Measurements from ENCODE around the gene PTPN11.
A peak's percentile ranks its signal among the peaks of the same experiment; 100 is the strongest.
"Not testable (repeated sequence)": the region's sequence is repeated elsewhere in the genome, so short reads cannot be mapped to it uniquely, and the experiment has no call there.

PTPN11 gene

GRCh38 chr12:112446008-112446725 is 27.4 kb downstream of the PTPN11 start:
- peak overlapping the region; percentile 62 for H3K4me2 ChIP-seq
- H3K27me3 ChIP-seq, result no peaks in the 10 kb centered on the region
- H4K20me1 ChIP-seq, result peaks cover 73% of the 10 kb centered on the region

GRCh38 chr12:112447106-112447505 is 28.4 kb downstream of the PTPN11 start:
- no peaks in the 10 kb centered on the region for H3K27me3 ChIP-seq
- H3K9ac ChIP-seq, result peak overlapping the region; percentile 53; the same call in 1 of the 2 replicates
- peaks cover 72% of the 10 kb centered on the region for H4K20me1 ChIP-seq
- peaks cover 25% of the 10 kb centered on the region for H3K4me1 ChIP-seq
- peak overlapping the region; percentile 52 for H3K27ac ChIP-seq
- peak overlapping the region; percentile 62 for H3K4me2 ChIP-seq
- no peaks in the 10 kb centered on the region for H3K9me3 ChIP-seq
- TF ChIP-seq Cebpa-rat (IDR thresholded peaks at IDR 0.05), result no peak
- no peak overlapping the region for H3K4me3 ChIP-seq
- peaks cover 82% of the 10 kb centered on the region for H3K36me3 ChIP-seq

More at GRCh38 chr12:112446008-112446725, 27.4 kb downstream of the PTPN11 start:
- H3K36me3 ChIP-seq, result peaks cover 76% of the 10 kb centered on the region
- TF ChIP-seq Cebpa-rat (IDR thresholded peaks at IDR 0.05), result no peak
- peaks cover 25% of the 10 kb centered on the region for H3K4me1 ChIP-seq
- peak overlapping the region; percentile 52 for H3K27ac ChIP-seq
- H3K4me3 ChIP-seq, result no peak overlapping the region
- no peaks in the 10 kb centered on the region for H3K9me3 ChIP-seq
- peak overlapping the region; percentile 53; the same call in 1 of the 2 replicates for H3K9ac ChIP-seq

- not testable (repeated sequence) for H3K4me3 ChIP-seq, H3K9ac ChIP-seq, H3K9me3 ChIP-seq, H3K27me3 ChIP-seq, H3K27ac ChIP-seq, H3K4me2 ChIP-seq
- Histone ChIP-seq H4K20me1 (peaks cover 76% of the 10 kb centered on the region), H3K4me1 (peaks cover 25% of the 10 kb centered on the region), H3K36me3 (peaks cover 91% of the 10 kb centered on the region)
Observed at GRCh38 chr12:112448165-112448564, 29.4 kb downstream of the PTPN11 start.

- Histone ChIP-seq H3K27me3 (no peaks in the 10 kb centered on the region), H4K20me1 (peaks cover 51% of the 10 kb centered on the region), H3K27ac (no peak overlapping the region), H3K4me1 (peaks cover 22% of the 10 kb centered on the region), H3K36me3 (peaks cover 94% of the 10 kb centered on the region), H3K9ac (no peak overlapping the region), H3K4me2 (no peak overlapping the region), H3K9me3 (no peaks in the 10 kb centered on the region), H3K4me3 (no peak overlapping the region)
- no peak for TF ChIP-seq Cebpa-rat (IDR thresholded peaks at IDR 0.05)
Observed at GRCh38 chr12:112450725-112451124, 32.0 kb downstream of the PTPN11 start.

- H3K9ac ChIP-seq, result no peak overlapping the region
- peaks cover 98% of the 10 kb centered on the region for H3K36me3 ChIP-seq
- H3K27me3 ChIP-seq, result no peaks in the 10 kb centered on the region
- peaks cover 18% of the 10 kb centered on the region for H4K20me1 ChIP-seq
- no peak overlapping the region for H3K4me2 ChIP-seq
- H3K4me1 ChIP-seq, result no peaks in the 10 kb centered on the region
- H3K27ac ChIP-seq, result no peak overlapping the region
- H3K4me3 ChIP-seq, result no peak overlapping the region
- no peak for TF ChIP-seq Cebpa-rat (IDR thresholded peaks at IDR 0.05)
- H3K9me3 ChIP-seq, result no peaks in the 10 kb centered on the region
Observed at GRCh38 chr12:112456029-112456428, 37.3 kb downstream of the PTPN11 start.

GRCh38 chr12:112457142-112457541 is 38.4 kb downstream of the PTPN11 start:
- H3K4me2 ChIP-seq, H3K9ac ChIP-seq, H3K9me3 ChIP-seq, H3K27ac ChIP-seq, H3K4me3 ChIP-seq, H3K4me1 ChIP-seq, H4K20me1 ChIP-seq, H3K27me3 ChIP-seq: not testable (repeated sequence)
- H3K36me3 ChIP-seq, result peaks cover 98% of the 10 kb centered on the region

GRCh38 chr12:112458330-112458729 is 39.6 kb downstream of the PTPN11 start:
- Histone ChIP-seq H3K9me3 (no peaks in the 10 kb centered on the region), H3K27me3 (no peaks in the 10 kb centered on the region), H3K27ac (no peak overlapping the region), H3K4me1 (peaks cover 2% of the 10 kb centered on the region; the same call in 1 of the 2 replicates), H3K36me3 (peaks cover 90% of the 10 kb centered on the region), H4K20me1 (no peaks in the 10 kb centered on the region), H3K9ac (no peak overlapping the region), H3K4me3 (no peak overlapping the region), H3K4me2 (no peak overlapping the region)
- TF ChIP-seq Cebpa-rat (IDR thresholded peaks at IDR 0.05), result no peak

GRCh38 chr12:112458751-112459150 is 40.0 kb downstream of the PTPN11 start:
- Histone ChIP-seq H4K20me1 (no peaks in the 10 kb centered on the region), H3K4me2 (no peak overlapping the region), H3K27ac (no peak overlapping the region), H3K36me3 (peaks cover 90% of the 10 kb centered on the region), H3K9me3 (no peaks in the 10 kb centered on the region), H3K4me3 (no peak overlapping the region), H3K4me1 (peaks cover 6% of the 10 kb centered on the region; the same call in 1 of the 2 replicates), H3K27me3 (no peaks in the 10 kb centered on the region), H3K9ac (no peak overlapping the region)
- TF ChIP-seq Cebpa-rat (IDR thresholded peaks at IDR 0.05), result no peak

- Histone ChIP-seq H3K4me1 (peaks cover 6% of the 10 kb centered on the region; the same call in 1 of the 2 replicates), H3K27me3 (no peaks in the 10 kb centered on the region), H4K20me1 (peaks cover 11% of the 10 kb centered on the region; the same call in 1 of the 2 replicates), H3K4me2 (no peak overlapping the region), H3K4me3 (no peak overlapping the region), H3K27ac (no peak overlapping the region), H3K9me3 (no peaks in the 10 kb centered on the region), H3K9ac (no peak overlapping the region), H3K36me3 (peaks cover 90% of the 10 kb centered on the region)
- TF ChIP-seq Cebpa-rat (IDR thresholded peaks at IDR 0.05), result no peak
Observed at GRCh38 chr12:112463478-112463877, 44.7 kb downstream of the PTPN11 start.

GRCh38 chr12:112464605-112465004 is 45.9 kb downstream of the PTPN11 start:
- H4K20me1 ChIP-seq, result peaks cover 19% of the 10 kb centered on the region
- H3K27ac ChIP-seq, result no peak overlapping the region
- TF ChIP-seq Cebpa-rat (IDR thresholded peaks at IDR 0.05), result no peak
- H3K9ac ChIP-seq, result no peak overlapping the region
- H3K4me1 ChIP-seq, result peaks cover 6% of the 10 kb centered on the region; the same call in 1 of the 2 replicates
- no peak overlapping the region for H3K4me2 ChIP-seq
- no peaks in the 10 kb centered on the region for H3K27me3 ChIP-seq
- no peaks in the 10 kb centered on the region for H3K9me3 ChIP-seq
- peaks cover 90% of the 10 kb centered on the region for H3K36me3 ChIP-seq
- H3K4me3 ChIP-seq, result no peak overlapping the region

Measured in BLaER1 (cell line).